ENCODE results near the gene CCDC63.

Gene CCDC63

DNA sequence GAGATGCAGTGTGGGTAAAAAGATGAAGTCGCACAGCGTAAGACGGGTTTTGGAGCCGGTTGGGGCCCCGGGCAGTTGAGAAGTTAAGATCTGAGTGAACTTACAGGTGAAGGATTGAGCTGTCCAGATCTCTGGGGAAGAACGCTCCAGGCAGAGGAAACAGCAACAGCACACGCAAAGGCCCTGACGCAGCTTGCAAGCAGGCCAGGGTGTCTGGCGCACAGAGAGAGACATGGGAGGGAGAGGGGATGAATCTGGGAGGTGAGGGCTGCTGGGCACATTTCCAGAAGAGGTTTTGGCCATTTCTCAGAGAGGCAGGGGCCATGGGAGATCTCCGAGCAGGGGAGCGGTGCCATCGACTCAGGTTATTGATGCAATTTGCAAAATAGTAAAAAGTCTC lies 42.6 kb downstream of the CCDC63 start:
- Histone ChIP-seq H3K27me3 (replicated peaks in 2 of 5; ENCODE audit: control insufficient read depth in 4 of 5, insufficient read depth in 5 of 5, low read length in 4 of 5) (no peaks in the 10 kb centered on the region), H3K27ac (ENCODE audit: insufficient read depth in 1 of 2, low read depth in 1 of 2, low read length in 2 of 2, poor library complexity in 1 of 2, severe bottlenecking in 2 of 2) (no peak overlapping the region), H3K9me3 (ENCODE audit: control extremely low read depth in 1 of 5, control insufficient read depth in 4 of 5, insufficient read depth in 2 of 5, low read depth in 1 of 5, low read length in 4 of 5) (peaks cover 0 to 4% (median 0%) of the 10 kb centered on the region in 5 experiments), H3K4me3 (ENCODE audit: control insufficient read depth in 1 of 7, extremely low read depth in 1 of 7, insufficient read depth in 4 of 7, low read depth in 2 of 7, low read length in 6 of 7) (no peak overlapping the region), H3K4me1 (ENCODE audit: control extremely low read depth in 1 of 4, control insufficient read depth in 4 of 4, insufficient read depth in 4 of 4, low read length in 3 of 4) (peaks cover 0 to 8% (median 2%) of the 10 kb centered on the region in 4 experiments), H3K36me3 (ENCODE audit: control insufficient read depth in 4 of 4, insufficient read depth in 4 of 4, low read length in 3 of 4) (no peaks in the 10 kb centered on the region)
- POLR2A ChIA-PET = no interaction called here
- CTCF ChIA-PET = interaction anchor here (1.0 kb wide), 1 partner anchor 151 kb away, joined by 3 read pairs; no protein-coding TSS in a partner anchor
- WGBS (ENCODE audit: insufficient coverage) = 96% methylated on average over 12 of the region's 12 CpGs
- DNase-seq = no peak

DNA sequence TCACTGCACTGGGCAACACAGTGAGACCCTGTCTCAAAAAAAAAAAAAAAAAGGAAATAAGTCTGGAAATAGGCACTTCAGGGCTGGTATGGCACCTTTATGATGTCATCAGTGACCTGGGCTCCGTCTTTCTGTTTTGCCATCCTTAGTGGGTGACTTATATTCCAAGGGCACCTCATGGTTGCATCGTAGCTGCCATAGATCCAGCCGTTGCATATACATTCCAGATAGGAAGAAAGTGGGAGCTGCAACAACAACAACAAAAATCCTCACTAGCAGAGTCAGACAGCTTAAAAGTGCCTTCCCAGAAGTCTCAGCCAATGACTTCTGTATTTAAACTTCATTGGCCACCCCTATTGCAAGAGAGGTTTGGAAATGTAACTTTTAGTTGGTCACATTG lies 47.2 kb downstream of the CCDC63 start:
- H3K9me3 ChIP-seq (ENCODE audit: control extremely low read depth in 1 of 5, control insufficient read depth in 4 of 5, insufficient read depth in 2 of 5, low read depth in 1 of 5, low read length in 4 of 5) = peaks cover 0 to 4% (median 0%) of the 10 kb centered on the region in 5 experiments
- no peak for DNase-seq
- H3K4me3 ChIP-seq (ENCODE audit: control insufficient read depth in 1 of 7, extremely low read depth in 1 of 7, insufficient read depth in 4 of 7, low read depth in 2 of 7, low read length in 6 of 7) = peak overlapping the region in 3 of 7 experiments; percentile 54 to 70 (median 56)
- peaks cover 0 to 8% (median 4%) of the 10 kb centered on the region in 4 experiments for H3K4me1 ChIP-seq (ENCODE audit: control extremely low read depth in 1 of 4, control insufficient read depth in 4 of 4, insufficient read depth in 4 of 4, low read length in 3 of 4)
- H3K27ac ChIP-seq (ENCODE audit: insufficient read depth in 1 of 2, low read depth in 1 of 2, low read length in 2 of 2, poor library complexity in 1 of 2, severe bottlenecking in 2 of 2) = no peak overlapping the region
- ChIA-PET CTCF (interaction anchor here (1.0 to 2.1 kb wide), 9 partner anchors 9 to 417 kb away, joined by 3 to 8 read pairs (median 4); no protein-coding TSS in a partner anchor), POLR2A (no interaction called here)
- WGBS (ENCODE audit: insufficient coverage) = 90% methylated on average over 2 of the region's 3 CpGs
- H3K36me3 ChIP-seq (ENCODE audit: control insufficient read depth in 4 of 4, insufficient read depth in 4 of 4, low read length in 3 of 4) = no peaks in the 10 kb centered on the region
- H3K27me3 ChIP-seq (replicated peaks in 2 of 5; ENCODE audit: control insufficient read depth in 4 of 5, insufficient read depth in 5 of 5, low read length in 4 of 5) = no peaks in the 10 kb centered on the region

DNA sequence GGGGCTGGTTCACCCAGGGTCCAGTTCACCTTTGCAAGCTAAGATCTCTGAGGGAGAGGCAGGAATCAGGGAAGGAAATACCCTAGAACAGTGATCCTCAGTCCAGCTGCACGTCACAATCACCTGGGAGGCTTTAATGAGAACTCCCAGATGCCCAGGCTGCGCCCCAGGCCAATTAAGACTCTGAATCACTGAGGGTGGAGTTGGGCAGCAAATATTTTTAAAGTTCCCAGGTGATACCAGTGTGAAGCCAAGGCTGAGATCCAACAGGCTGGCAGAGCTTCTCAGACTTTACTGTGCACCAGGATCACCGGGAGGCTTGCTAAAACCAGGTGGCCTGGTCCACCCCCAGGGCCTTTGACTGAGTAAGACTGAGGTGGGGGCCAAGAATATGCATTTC lies 49.8 kb downstream of the CCDC63 start:
- ChIA-PET POLR2A (no interaction called here), CTCF (interaction anchor here (0.7 to 1.8 kb wide), 5 partner anchors 8 to 124 kb away, joined by 3 to 4 read pairs (median 4); partner anchors contain the start of gene CCDC63)
- Histone ChIP-seq H3K4me1 (ENCODE audit: control extremely low read depth in 1 of 4, control insufficient read depth in 4 of 4, insufficient read depth in 4 of 4, low read length in 3 of 4) (peaks cover 0 to 8% (median 4%) of the 10 kb centered on the region in 4 experiments), H3K4me3 (ENCODE audit: control insufficient read depth in 1 of 7, extremely low read depth in 1 of 7, insufficient read depth in 4 of 7, low read depth in 2 of 7, low read length in 6 of 7) (no peak overlapping the region), H3K9me3 (ENCODE audit: control extremely low read depth in 1 of 5, control insufficient read depth in 4 of 5, insufficient read depth in 2 of 5, low read depth in 1 of 5, low read length in 4 of 5) (peaks cover 0 to 4% (median 0%) of the 10 kb centered on the region in 5 experiments), H3K36me3 (ENCODE audit: control insufficient read depth in 4 of 4, insufficient read depth in 4 of 4, low read length in 3 of 4) (no peaks in the 10 kb centered on the region), H3K27ac (ENCODE audit: insufficient read depth in 1 of 2, low read depth in 1 of 2, low read length in 2 of 2, poor library complexity in 1 of 2, severe bottlenecking in 2 of 2) (no peak overlapping the region), H3K27me3 (replicated peaks in 2 of 5; ENCODE audit: control insufficient read depth in 4 of 5, insufficient read depth in 5 of 5, low read length in 4 of 5) (no peaks in the 10 kb centered on the region)
- 94% methylated on average over 3 of the region's 3 CpGs for WGBS (ENCODE audit: insufficient coverage)
- no peak for DNase-seq

GRCh38 chr12:110901401-110901800 lies 54.6 kb downstream of the CCDC63 start:
- Histone ChIP-seq H3K27ac (ENCODE audit: insufficient read depth in 1 of 2, low read depth in 1 of 2, low read length in 2 of 2, poor library complexity in 1 of 2, severe bottlenecking in 2 of 2) (no peak overlapping the region), H3K4me3 (ENCODE audit: control insufficient read depth in 1 of 7, extremely low read depth in 1 of 7, insufficient read depth in 4 of 7, low read depth in 2 of 7, low read length in 6 of 7) (no peak overlapping the region), H3K4me1 (ENCODE audit: control extremely low read depth in 1 of 4, control insufficient read depth in 4 of 4, insufficient read depth in 4 of 4, low read length in 3 of 4) (peaks cover 0 to 3% (median under 1%) of the 10 kb centered on the region in 4 experiments), H3K36me3 (ENCODE audit: control insufficient read depth in 4 of 4, insufficient read depth in 4 of 4, low read length in 3 of 4) (no peaks in the 10 kb centered on the region), H3K9me3 (ENCODE audit: control extremely low read depth in 1 of 5, control insufficient read depth in 4 of 5, insufficient read depth in 2 of 5, low read depth in 1 of 5, low read length in 4 of 5) (no peaks in the 10 kb centered on the region), H3K27me3 (replicated peaks in 2 of 5; ENCODE audit: control insufficient read depth in 4 of 5, insufficient read depth in 5 of 5, low read length in 4 of 5) (no peaks in the 10 kb centered on the region)
- POLR2A ChIA-PET = no interaction called here
- CTCF ChIA-PET = interaction anchor here (0.6 kb wide), 1 partner anchor 366 kb away, joined by 4 read pairs; no protein-coding TSS in a partner anchor
- WGBS (ENCODE audit: insufficient coverage) = 95% methylated on average over 3 of the region's 4 CpGs
- no peak for DNase-seq

DNA sequence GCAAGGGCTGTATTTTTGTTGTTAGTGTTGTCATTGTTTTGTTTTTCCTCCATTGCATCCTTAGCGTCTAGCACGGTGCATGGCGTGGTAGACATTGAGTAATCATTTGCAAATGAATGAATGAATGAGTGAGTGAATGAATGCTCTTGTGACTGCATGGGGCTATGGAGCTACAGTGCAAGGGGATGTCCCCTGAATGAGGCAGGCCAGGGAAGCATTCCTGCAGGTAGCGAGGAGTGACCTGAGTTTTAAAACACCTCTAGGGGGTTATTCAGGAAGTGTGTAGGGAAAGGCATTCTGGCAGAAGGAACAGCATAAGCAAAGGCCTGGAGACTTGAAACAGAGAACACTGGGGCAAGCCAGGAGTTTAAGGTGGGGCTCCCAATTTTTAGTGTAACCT lies 56.7 kb downstream of the CCDC63 start:
- ChIA-PET CTCF (interaction anchor here (1.6 kb wide), 1 partner anchor 10 kb away, joined by 4 read pairs; no protein-coding TSS in a partner anchor), POLR2A (no interaction called here)

GRCh38 chr12:110906083-110906482 lies 59.3 kb downstream of the CCDC63 start:
- Histone ChIP-seq H3K27me3 (replicated peaks in 2 of 5; ENCODE audit: control insufficient read depth in 4 of 5, insufficient read depth in 5 of 5, low read length in 4 of 5) (no peaks in the 10 kb centered on the region), H3K4me1 (ENCODE audit: control extremely low read depth in 1 of 4, control insufficient read depth in 4 of 4, insufficient read depth in 4 of 4, low read length in 3 of 4) (peaks cover 0 to 3% (median under 1%) of the 10 kb centered on the region in 4 experiments), H3K4me3 (ENCODE audit: control insufficient read depth in 1 of 7, extremely low read depth in 1 of 7, insufficient read depth in 4 of 7, low read depth in 2 of 7, low read length in 6 of 7) (no peak overlapping the region), H3K27ac (ENCODE audit: insufficient read depth in 1 of 2, low read depth in 1 of 2, low read length in 2 of 2, poor library complexity in 1 of 2, severe bottlenecking in 2 of 2) (no peak overlapping the region), H3K9me3 (ENCODE audit: control extremely low read depth in 1 of 5, control insufficient read depth in 4 of 5, insufficient read depth in 2 of 5, low read depth in 1 of 5, low read length in 4 of 5) (no peaks in the 10 kb centered on the region), H3K36me3 (ENCODE audit: control insufficient read depth in 4 of 4, insufficient read depth in 4 of 4, low read length in 3 of 4) (no peaks in the 10 kb centered on the region)
- POLR2A ChIA-PET = no interaction called here
- CTCF ChIA-PET = no interaction called here
- DNase-seq = peak in 1 of 3 donors; percentile 14
- 40% methylated on average over 1 of the region's 3 CpGs for WGBS (ENCODE audit: insufficient coverage)

More for the DNA sequence above, 56.7 kb downstream of the CCDC63 start:
- H3K9me3 ChIP-seq (ENCODE audit: control extremely low read depth in 1 of 5, control insufficient read depth in 4 of 5, insufficient read depth in 2 of 5, low read depth in 1 of 5, low read length in 4 of 5) = no peaks in the 10 kb centered on the region
- 97% methylated on average over 4 of the region's 4 CpGs for WGBS (ENCODE audit: insufficient coverage)
- H3K27me3 ChIP-seq (replicated peaks in 2 of 5; ENCODE audit: control insufficient read depth in 4 of 5, insufficient read depth in 5 of 5, low read length in 4 of 5) = no peaks in the 10 kb centered on the region
- H3K36me3 ChIP-seq (ENCODE audit: control insufficient read depth in 4 of 4, insufficient read depth in 4 of 4, low read length in 3 of 4) = no peaks in the 10 kb centered on the region
- H3K27ac ChIP-seq (ENCODE audit: insufficient read depth in 1 of 2, low read depth in 1 of 2, low read length in 2 of 2, poor library complexity in 1 of 2, severe bottlenecking in 2 of 2) = no peak overlapping the region
- DNase-seq = no peak
- peaks cover 0 to 3% (median under 1%) of the 10 kb centered on the region in 4 experiments for H3K4me1 ChIP-seq (ENCODE audit: control extremely low read depth in 1 of 4, control insufficient read depth in 4 of 4, insufficient read depth in 4 of 4, low read length in 3 of 4)
- no peak overlapping the region for H3K4me3 ChIP-seq (ENCODE audit: control insufficient read depth in 1 of 7, extremely low read depth in 1 of 7, insufficient read depth in 4 of 7, low read depth in 2 of 7, low read length in 6 of 7)

DNA sequence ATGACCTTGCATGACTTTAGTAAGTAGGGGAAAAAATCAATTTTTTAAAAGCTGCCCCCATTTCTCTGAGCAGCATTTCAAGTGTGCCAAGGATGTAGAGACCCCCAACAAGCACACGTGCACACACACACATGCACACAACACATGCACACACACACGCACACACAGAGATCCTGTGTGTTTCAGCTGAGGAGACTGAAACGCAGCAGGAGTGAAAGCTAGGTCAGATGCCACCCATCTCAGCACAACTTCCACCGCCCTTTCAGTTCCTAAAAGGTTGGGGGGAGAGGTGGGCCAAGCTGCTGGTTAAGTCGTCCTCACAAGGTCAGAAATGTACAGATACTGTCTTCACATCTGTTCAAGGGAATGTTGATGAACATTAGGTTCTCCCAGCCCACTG lies 59.7 kb downstream of the CCDC63 start:
- WGBS (ENCODE audit: insufficient coverage) = 95% methylated on average over 4 of the region's 5 CpGs
- CTCF ChIA-PET = no interaction called here

More for the DNA sequence above, 59.7 kb downstream of the CCDC63 start:
- POLR2A ChIA-PET = no interaction called here
- H3K4me1 ChIP-seq (ENCODE audit: control extremely low read depth in 1 of 4, control insufficient read depth in 4 of 4, insufficient read depth in 4 of 4, low read length in 3 of 4) = peaks cover 0 to 3% (median under 1%) of the 10 kb centered on the region in 4 experiments
- no peaks in the 10 kb centered on the region for H3K36me3 ChIP-seq (ENCODE audit: control insufficient read depth in 4 of 4, insufficient read depth in 4 of 4, low read length in 3 of 4)
- no peaks in the 10 kb centered on the region for H3K27me3 ChIP-seq (replicated peaks in 2 of 5; ENCODE audit: control insufficient read depth in 4 of 5, insufficient read depth in 5 of 5, low read length in 4 of 5)
- no peak overlapping the region for H3K4me3 ChIP-seq (ENCODE audit: control insufficient read depth in 1 of 7, extremely low read depth in 1 of 7, insufficient read depth in 4 of 7, low read depth in 2 of 7, low read length in 6 of 7)
- no peak for DNase-seq
- no peak overlapping the region for H3K27ac ChIP-seq (ENCODE audit: insufficient read depth in 1 of 2, low read depth in 1 of 2, low read length in 2 of 2, poor library complexity in 1 of 2, severe bottlenecking in 2 of 2)
- no peaks in the 10 kb centered on the region for H3K9me3 ChIP-seq (ENCODE audit: control extremely low read depth in 1 of 5, control insufficient read depth in 4 of 5, insufficient read depth in 2 of 5, low read depth in 1 of 5, low read length in 4 of 5)
